IPS-NIHi7 (cell line): ENCODE results near the gene CAMKK2.
"Not testable (repeated sequence)": the region's sequence is repeated elsewhere in the genome, so short reads cannot be mapped to it uniquely, and the experiment has no call there.

Source experiments
- DNase-seq: peaks from one replicate; pipeline ENCODE4 v3.0.0; 2012; ENCODE audit warnings: mixed read lengths; ENCODE audit errors: extremely low spot score

The CAMKK2 gene

GRCh38 chr12:121224591-121224990 is 71.9 kb downstream of the CAMKK2 start:
- no peak for DNase-seq

GRCh38 chr12:121223292-121224285 is 72.9 kb downstream of the CAMKK2 start:
- DNase-seq, result no peak

DNA sequence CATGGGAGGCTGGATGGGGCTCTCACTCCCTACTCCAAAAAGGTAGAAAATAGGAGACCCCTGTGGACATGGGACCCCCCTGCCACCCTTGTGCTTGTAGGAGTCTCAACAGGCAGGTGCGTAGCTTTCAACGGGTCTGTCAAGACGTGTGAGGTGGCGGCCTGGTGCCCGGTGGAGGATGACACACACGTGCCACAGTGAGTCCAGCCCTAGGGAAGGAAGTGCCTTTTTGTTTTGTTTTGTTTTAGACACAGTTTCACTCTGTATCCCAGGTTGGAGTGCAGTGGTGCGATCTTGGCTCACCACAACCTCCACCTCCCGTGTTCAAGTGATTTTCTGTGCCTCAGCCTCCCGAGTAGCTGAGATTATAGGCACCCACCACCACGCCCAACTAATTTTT is 73.7 kb downstream of the CAMKK2 start:
- no peak for DNase-seq

DNA sequence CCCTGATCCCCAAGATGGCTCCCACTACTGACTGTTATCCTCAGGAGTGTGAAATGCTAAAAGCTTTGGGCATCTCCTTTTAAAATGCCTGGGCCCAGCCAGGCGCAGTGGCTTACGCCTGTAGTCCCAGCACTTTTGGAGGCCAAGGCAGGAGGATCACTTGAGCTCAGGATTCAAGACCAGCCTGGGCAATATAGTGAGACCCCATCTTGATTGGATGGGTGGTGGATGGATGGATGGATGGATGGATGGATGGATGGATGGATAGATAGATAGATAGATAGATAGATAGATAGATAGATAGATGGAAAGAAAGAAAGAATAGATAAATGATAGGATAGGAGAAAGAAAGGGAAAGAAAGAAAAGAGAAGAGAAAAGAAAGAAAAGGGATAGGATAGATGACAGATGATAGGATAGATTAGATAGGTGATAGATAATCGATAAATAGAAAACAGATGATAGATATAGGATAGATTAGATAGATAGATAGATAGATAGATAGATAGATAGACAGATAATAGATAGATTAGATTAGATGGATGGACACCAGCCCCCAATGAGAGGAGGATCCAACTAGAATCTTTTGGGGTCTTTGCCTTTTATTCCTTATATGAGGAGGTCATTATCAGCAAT is 77.0 kb downstream of the CAMKK2 start:
- DNase-seq, result no peak

DNA sequence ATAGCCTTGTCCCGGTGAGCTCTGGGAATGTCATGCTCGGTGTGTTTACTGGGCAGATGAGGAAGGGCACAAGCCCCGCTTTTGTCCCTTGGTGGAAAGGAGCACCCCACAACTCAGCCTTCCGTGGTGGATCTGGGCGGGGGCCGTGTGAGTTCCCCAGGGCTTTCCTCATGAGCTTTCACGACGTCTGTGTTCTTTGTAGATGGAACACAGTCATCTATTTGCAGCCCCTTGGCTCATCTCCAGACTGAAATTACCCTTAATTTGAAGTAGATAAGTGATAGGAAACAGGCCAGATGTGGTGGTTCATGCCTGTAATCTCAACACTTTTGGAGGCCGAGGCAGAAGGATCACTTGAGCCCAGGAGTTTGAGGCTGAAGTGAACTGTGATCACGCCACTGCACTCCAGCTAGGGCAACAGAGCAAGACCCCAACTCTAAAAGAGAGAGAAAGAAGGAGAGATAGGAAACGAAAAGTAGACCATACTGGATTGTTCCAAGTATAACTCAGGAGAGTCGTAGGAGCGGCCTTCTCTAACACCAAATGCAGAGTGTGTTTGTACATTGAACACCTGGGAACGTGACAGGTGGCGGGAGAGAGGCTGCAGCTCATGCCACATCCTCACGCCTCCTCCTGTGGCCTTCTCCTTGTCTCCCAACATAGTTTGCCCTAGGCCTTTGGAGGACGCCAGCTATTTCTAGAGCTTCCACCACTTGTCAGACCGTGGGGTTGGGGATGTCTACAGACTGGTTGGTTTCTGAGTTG is 77.7 kb downstream of the CAMKK2 start:
- DNase-seq, result no peak

- no peak for DNase-seq
Observed at GRCh38 chr12:121217761-121218160, 78.7 kb downstream of the CAMKK2 start.

DNA sequence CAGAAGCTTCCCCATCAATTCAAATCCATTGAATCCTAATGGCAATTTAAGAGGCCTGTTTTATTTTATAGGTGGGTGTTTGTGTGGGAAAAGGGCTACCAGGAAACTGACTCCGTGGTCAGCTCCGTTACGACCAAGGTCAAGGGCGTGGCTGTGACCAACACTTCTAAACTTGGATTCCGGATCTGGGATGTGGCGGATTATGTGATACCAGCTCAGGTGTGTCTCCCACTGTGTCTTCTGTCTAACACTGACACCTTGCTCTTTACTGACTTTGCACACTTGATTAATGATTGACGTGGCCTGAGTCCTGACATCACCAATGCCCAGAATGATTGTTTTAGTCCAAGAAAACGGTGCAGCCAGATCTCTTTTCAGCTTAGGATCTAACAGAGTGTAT is 79.4 kb downstream of the CAMKK2 start:
- DNase-seq, result no peak

DNA sequence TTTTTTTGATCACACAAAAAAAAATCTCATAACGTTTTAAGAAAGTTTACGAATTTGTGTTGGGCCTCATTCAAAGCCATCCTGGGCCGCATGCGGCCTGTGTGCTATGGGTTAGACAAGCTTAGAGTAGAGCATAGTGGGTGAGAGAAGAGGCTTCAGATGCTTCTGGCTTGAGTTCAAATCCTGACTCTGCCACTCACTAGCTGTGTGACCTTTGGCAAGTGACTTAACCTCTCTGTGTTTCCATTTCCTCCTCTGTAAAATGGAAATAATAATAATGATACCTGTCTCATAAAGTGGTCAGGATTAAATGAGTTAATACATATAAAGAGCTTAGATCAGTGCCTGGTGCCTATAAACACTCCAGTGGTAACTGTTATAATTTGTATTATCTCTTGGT is 80.4 kb downstream of the CAMKK2 start:
- no peak for DNase-seq

GRCh38 chr12:121214855-121215745 is 81.4 kb downstream of the CAMKK2 start:
- no peak for DNase-seq

GRCh38 chr12:121214166-121214777 is 82.2 kb downstream of the CAMKK2 start:
- DNase-seq, result no peak

DNA sequence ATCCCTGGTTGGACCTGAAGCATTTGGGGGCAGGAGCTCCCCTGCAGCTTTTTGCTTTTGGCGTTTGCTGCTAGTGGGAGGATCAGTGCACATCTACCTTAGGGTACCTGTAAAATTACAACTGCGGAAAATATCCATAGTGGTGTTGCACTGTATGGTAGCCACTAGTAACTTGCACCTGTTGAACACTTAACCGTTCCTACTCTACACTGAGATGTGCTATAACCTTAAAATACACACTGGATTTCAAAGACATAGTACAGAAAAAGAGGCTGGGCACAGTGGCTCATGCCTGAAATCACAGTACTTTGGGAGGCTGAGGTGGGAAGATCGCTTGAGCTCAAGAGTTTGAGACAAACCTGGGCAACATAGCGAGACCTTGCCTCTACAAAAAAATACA is 83.6 kb downstream of the CAMKK2 start:
- no peak for DNase-seq

GRCh38 chr12:121209624-121210572 is 86.6 kb downstream of the CAMKK2 start, which contains the start of gene P2RX4:
P2RX4 (plus strand) TSS chr12:121210129; CDS start chr12:121210165, 36 bp downstream.
- peak; percentile 96 for DNase-seq

DNA sequence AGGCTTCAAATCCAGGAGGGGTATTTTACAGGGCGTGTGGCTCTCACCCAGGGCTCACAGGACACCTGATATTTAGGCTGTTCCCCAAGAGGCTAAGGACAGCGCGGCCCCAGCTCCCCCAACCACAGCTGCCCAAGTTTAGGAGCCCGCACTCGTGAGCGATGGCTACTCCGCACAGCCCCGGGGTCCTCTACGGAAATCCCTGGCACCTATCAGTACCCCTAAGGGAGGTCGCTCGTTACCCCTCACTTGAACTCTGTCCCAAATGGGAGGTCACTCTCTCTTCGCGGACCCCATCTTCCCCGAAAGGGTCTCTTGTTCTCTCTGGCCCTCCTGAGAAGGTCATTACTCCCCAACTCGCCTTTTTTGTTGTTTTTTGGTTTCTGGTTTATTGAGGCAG is 87.3 kb downstream of the CAMKK2 start:
- DNase-seq, result no peak

DNA sequence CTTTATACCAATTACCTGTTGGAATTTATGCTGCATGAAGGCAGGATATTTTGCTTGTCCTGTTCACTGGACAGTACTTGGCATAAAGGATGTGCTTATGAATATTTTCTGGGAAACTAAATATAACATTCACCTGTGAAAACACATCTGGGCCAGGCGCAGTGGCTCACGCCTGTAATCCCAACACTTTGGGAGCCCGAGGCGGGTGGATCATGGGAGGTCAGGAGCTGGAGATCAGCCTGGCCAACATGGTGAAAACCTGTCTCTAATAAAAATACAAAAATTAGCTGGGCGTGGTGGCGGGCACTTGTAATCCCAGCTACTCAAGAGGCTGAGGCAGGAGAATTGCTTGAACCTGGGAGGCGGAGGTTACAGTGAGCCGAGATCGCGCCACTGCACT is 87.9 kb downstream of the CAMKK2 start:
- DNase-seq, result not testable (repeated sequence)

- no peak for DNase-seq
Observed at GRCh38 chr12:121205491-121205890, 91.0 kb downstream of the CAMKK2 start.

DNA sequence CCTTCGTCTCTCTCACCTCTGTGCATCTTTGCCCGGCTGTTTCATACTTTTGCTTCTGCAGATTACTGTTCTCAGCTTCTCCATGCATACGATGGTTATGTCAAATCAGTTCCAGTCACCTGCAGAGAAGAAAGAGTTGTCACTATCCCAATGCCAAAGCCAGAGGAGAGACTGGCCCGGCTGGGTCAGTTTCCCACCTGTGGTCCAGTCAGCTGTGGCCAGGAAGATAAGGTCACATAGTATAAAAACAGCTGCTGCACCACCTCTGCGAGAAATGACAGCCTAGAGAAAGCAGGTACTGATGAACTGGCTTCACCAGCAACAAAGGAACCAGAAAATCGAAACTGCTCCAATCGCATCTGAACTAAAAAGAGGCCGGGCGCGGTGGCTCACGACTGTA is 93.0 kb downstream of the CAMKK2 start:
- no peak for DNase-seq

- no peak for DNase-seq
Observed at GRCh38 chr12:121202407-121203355, 93.8 kb downstream of the CAMKK2 start.

GRCh38 chr12:121201140-121201539 is 95.4 kb downstream of the CAMKK2 start:
- DNase-seq, result not testable (repeated sequence)
